ENCODE results near the gene APCDD1L. TPM values are rescaled to one million over a fixed set of nuclear protein-coding genes. Genes with fewer than 3 reads are reported as not detected.

The APCDD1L gene
- total RNA-seq, 1 donor from 2014 or later = 16.4 TPM

DNA sequence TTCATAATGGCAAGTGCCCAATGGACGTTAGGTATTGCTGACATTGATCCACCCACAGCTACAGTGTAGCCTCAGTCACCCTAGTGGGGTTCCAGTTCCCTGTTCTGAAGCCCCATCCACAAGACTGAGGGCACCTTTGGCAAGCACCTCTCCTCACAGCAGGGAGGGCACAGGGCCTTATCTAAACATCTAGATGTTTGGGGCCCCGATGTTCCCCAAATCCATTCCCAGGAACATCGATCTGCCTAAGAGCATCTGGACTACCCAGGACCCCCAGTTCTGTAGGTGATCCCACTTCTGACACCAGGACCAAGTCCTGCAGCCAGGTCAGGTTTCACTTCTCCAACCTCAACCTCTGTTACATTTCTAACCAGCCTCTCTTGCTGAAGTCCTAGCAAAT is 10.6 kb downstream of the APCDD1L start:
- H3K9me3 Mint-ChIP-seq (ENCODE audit: unreplicated experiment) = peaks cover 26% of the 10 kb centered on the region
- no peak overlapping the region for H3K9ac ChIP-seq (ENCODE audit: low read length)
- H3K4me1 ChIP-seq (ENCODE audit: insufficient read depth, low read length) = no peaks in the 10 kb centered on the region
- no peak overlapping the region for H3K4me3 Mint-ChIP-seq (ENCODE audit: unreplicated experiment)
- H3K4me3 ChIP-seq (ENCODE audit: insufficient read depth, low read depth, low read length) = no peak overlapping the region
- H3K79me2 ChIP-seq (ENCODE audit: insufficient read depth, low read length) = peaks cover 20% of the 10 kb centered on the region
- H3K27me3 ChIP-seq (ENCODE audit: insufficient read depth, low read length) = no peaks in the 10 kb centered on the region
- H3K27me3 Mint-ChIP-seq (ENCODE audit: low read depth, unreplicated experiment) = no peaks in the 10 kb centered on the region
- H3K4me1 Mint-ChIP-seq (ENCODE audit: low read depth, unreplicated experiment) = no peaks in the 10 kb centered on the region
- no peak overlapping the region for H3K27ac ChIP-seq (ENCODE audit: low read depth, low read length)
- no peak for DNase-seq (ENCODE audit: low read depth)
- H3K36me3 Mint-ChIP-seq (ENCODE audit: low read depth, unreplicated experiment) = peaks cover 31% of the 10 kb centered on the region
- TF ChIP-seq EZH2 (IDR thresholded peaks at IDR 0.05; ENCODE audit: insufficient read depth, low read length) = no peak
- TF ChIP-seq, protein P1, sequence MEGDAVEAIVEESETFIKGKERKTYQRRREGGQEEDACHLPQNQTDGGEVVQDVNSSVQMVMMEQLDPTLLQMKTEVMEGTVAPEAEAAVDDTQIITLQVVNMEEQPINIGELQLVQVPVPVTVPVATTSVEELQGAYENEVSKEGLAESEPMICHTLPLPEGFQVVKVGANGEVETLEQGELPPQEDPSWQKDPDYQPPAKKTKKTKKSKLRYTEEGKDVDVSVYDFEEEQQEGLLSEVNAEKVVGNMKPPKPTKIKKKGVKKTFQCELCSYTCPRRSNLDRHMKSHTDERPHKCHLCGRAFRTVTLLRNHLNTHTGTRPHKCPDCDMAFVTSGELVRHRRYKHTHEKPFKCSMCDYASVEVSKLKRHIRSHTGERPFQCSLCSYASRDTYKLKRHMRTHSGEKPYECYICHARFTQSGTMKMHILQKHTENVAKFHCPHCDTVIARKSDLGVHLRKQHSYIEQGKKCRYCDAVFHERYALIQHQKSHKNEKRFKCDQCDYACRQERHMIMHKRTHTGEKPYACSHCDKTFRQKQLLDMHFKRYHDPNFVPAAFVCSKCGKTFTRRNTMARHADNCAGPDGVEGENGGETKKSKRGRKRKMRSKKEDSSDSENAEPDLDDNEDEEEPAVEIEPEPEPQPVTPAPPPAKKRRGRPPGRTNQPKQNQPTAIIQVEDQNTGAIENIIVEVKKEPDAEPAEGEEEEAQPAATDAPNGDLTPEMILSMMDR (IDR thresholded peaks at IDR 0.05; ENCODE audit: insufficient read depth, low read depth, low read length) = no peak
- peaks cover 4% of the 10 kb centered on the region for H3K36me3 ChIP-seq (ENCODE audit: insufficient read depth, low read length)
- no peak overlapping the region for H3K4me2 ChIP-seq (ENCODE audit: low read length)
- H3K27ac Mint-ChIP-seq (ENCODE audit: unreplicated experiment) = no peak overlapping the region
- FAIRE-seq = no peak
- H3K9me3 ChIP-seq (ENCODE audit: insufficient read depth, low read depth, low read length) = peaks cover 8% of the 10 kb centered on the region
- H2AFZ ChIP-seq (ENCODE audit: low read depth, low read length) = no peak overlapping the region
- peaks cover 23% of the 10 kb centered on the region for H4K20me1 ChIP-seq (ENCODE audit: insufficient read depth, low read length)

DNA sequence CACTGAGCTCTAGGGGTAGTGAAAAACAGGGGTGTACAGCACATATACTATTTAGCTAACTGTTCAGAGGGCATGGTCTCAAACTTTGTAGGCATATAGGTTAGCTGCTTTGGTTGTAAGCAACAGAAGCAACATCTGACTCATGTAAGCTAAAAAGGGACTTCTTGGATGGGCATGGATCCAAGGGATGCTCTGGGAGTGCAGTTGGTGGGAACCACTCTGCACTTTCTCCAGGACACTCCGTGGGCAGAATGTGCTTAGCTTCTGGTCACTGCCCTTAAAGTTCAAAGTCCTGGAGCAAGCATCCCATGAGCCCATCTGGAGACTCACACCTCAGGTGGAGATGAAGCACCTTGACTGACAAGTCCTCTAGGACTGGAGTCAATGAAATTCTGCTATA is 11.5 kb downstream of the APCDD1L start:
- Histone ChIP-seq H3K79me2 (ENCODE audit: insufficient read depth, low read length) (peaks cover 20% of the 10 kb centered on the region), H3K9me3 (ENCODE audit: insufficient read depth, low read depth, low read length) (peaks cover 8% of the 10 kb centered on the region), H3K4me1 (ENCODE audit: insufficient read depth, low read length) (no peaks in the 10 kb centered on the region), H3K4me2 (ENCODE audit: low read length) (no peak overlapping the region), H3K4me3 (ENCODE audit: insufficient read depth, low read depth, low read length) (no peak overlapping the region), H3K27me3 (ENCODE audit: insufficient read depth, low read length) (no peaks in the 10 kb centered on the region), H2AFZ (ENCODE audit: low read depth, low read length) (no peak overlapping the region), H3K27ac (ENCODE audit: low read depth, low read length) (no peak overlapping the region), H4K20me1 (ENCODE audit: insufficient read depth, low read length) (peaks cover 21% of the 10 kb centered on the region), H3K9ac (ENCODE audit: low read length) (no peak overlapping the region), H3K36me3 (ENCODE audit: insufficient read depth, low read length) (peaks cover 4% of the 10 kb centered on the region)
- no peak overlapping the region for H3K4me3 Mint-ChIP-seq (ENCODE audit: unreplicated experiment)
- peaks cover 26% of the 10 kb centered on the region for H3K9me3 Mint-ChIP-seq (ENCODE audit: unreplicated experiment)
- peaks cover 31% of the 10 kb centered on the region for H3K36me3 Mint-ChIP-seq (ENCODE audit: low read depth, unreplicated experiment)
- no peak overlapping the region for H3K27ac Mint-ChIP-seq (ENCODE audit: unreplicated experiment)
- DNase-seq (ENCODE audit: low read depth) (no peak), FAIRE-seq (no peak)
- H3K27me3 Mint-ChIP-seq (ENCODE audit: low read depth, unreplicated experiment) = no peaks in the 10 kb centered on the region
- H3K4me1 Mint-ChIP-seq (ENCODE audit: low read depth, unreplicated experiment) = no peaks in the 10 kb centered on the region
- TF ChIP-seq, protein P1 (IDR thresholded peaks at IDR 0.05; ENCODE audit: insufficient read depth, low read depth, low read length) = no peak
- no peak for TF ChIP-seq EZH2 (IDR thresholded peaks at IDR 0.05; ENCODE audit: insufficient read depth, low read length)

DNA sequence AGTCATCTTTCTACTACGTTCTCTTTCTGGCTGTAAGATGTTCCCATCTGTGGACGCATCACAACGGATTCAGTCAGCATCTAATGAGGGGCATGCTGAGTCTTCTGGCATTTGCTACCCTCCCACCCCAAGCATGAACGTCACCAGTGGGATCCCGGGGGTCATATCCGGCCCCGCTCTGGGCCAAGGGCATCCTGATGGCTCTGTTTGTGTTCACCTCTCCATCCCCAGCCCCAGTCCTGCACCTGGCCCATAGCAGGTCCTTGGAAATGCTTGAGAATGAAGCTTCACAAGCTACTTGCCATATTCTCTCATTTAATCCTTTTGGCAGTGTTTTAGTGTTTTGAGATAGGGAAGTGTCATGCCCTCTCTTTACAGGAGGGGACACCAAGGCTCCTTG is 14.9 kb downstream of the APCDD1L start:
- Histone ChIP-seq H3K27ac (ENCODE audit: low read depth, low read length) (no peak overlapping the region), H3K4me2 (ENCODE audit: low read length) (no peak overlapping the region), H3K4me1 (ENCODE audit: insufficient read depth, low read length) (no peaks in the 10 kb centered on the region), H3K36me3 (ENCODE audit: insufficient read depth, low read length) (peaks cover 4% of the 10 kb centered on the region), H3K4me3 (ENCODE audit: insufficient read depth, low read depth, low read length) (no peak overlapping the region), H2AFZ (ENCODE audit: low read depth, low read length) (no peak overlapping the region), H3K9ac (ENCODE audit: low read length) (no peak overlapping the region), H4K20me1 (ENCODE audit: insufficient read depth, low read length) (peaks cover 21% of the 10 kb centered on the region), H3K9me3 (ENCODE audit: insufficient read depth, low read depth, low read length) (peaks cover 4% of the 10 kb centered on the region), H3K27me3 (ENCODE audit: insufficient read depth, low read length) (no peaks in the 10 kb centered on the region), H3K79me2 (ENCODE audit: insufficient read depth, low read length) (peaks cover 11% of the 10 kb centered on the region)
- Mint-ChIP-seq H3K27me3 (ENCODE audit: low read depth, unreplicated experiment) (no peaks in the 10 kb centered on the region), H3K9me3 (ENCODE audit: unreplicated experiment) (peaks cover 9% of the 10 kb centered on the region), H3K4me1 (ENCODE audit: low read depth, unreplicated experiment) (no peaks in the 10 kb centered on the region), H3K36me3 (ENCODE audit: low read depth, unreplicated experiment) (peaks cover 21% of the 10 kb centered on the region), H3K4me3 (ENCODE audit: unreplicated experiment) (no peak overlapping the region), H3K27ac (ENCODE audit: unreplicated experiment) (no peak overlapping the region)
- DNase-seq (ENCODE audit: low read depth) (no peak), FAIRE-seq (no peak)
- no peak for TF ChIP-seq EZH2 (IDR thresholded peaks at IDR 0.05; ENCODE audit: insufficient read depth, low read length)
- TF ChIP-seq, protein P1 (IDR thresholded peaks at IDR 0.05; ENCODE audit: insufficient read depth, low read depth, low read length) = no peak
